A204.1 (cell line): Measurements from ENCODE around the gene HAGHL.
"Not testable (repeated sequence)": the region's sequence is repeated elsewhere in the genome, so short reads cannot be mapped to it uniquely, and the experiment has no call there.

ENCODE experiments used
- FAIRE-seq: peaks from 2 replicates; lab custom pipeline; 2012; peaks lifted over from hg19 to GRCh38; lab: Jason Lieb, UNC

The HAGHL gene

GRCh38 chr16:734981-735881 is 8.3 kb downstream of the HAGHL start:
- FAIRE-seq: no peak

- no peak for FAIRE-seq
Observed at GRCh38 chr16:735982-736453, 9.1 kb downstream of the HAGHL start.

GRCh38 chr16:736936-737481 is 10.1 kb downstream of the HAGHL start:
- FAIRE-seq: no peak

GRCh38 chr16:739560-740458 is 12.9 kb downstream of the HAGHL start:
- no peak for FAIRE-seq

GRCh38 chr16:740459-740763 is 13.5 kb downstream of the HAGHL start:
- FAIRE-seq: no peak

GRCh38 chr16:740764-741505 is 14.0 kb downstream of the HAGHL start, which contains the start of gene CIAO3:
Gene CIAO3, minus strand, starts transcription at chr16:740997. Its CDS starts 12 bp downstream, at chr16:740985.
- FAIRE-seq: no peak

- FAIRE-seq: no peak
Observed at GRCh38 chr16:741986-742629, 15.2 kb downstream of the HAGHL start.

- not testable (repeated sequence) for FAIRE-seq
Observed at GRCh38 chr16:742894-743293, 16.0 kb downstream of the HAGHL start.

GRCh38 chr16:743794-744500 is 17.0 kb downstream of the HAGHL start:
- FAIRE-seq: no peak

- no peak for FAIRE-seq
Observed at GRCh38 chr16:745739-746138, 18.8 kb downstream of the HAGHL start.

GRCh38 chr16:746637-747036 is 19.7 kb downstream of the HAGHL start:
- FAIRE-seq: no peak

GRCh38 chr16:747978-748746 is 21.3 kb downstream of the HAGHL start:
- FAIRE-seq: no peak

GRCh38 chr16:749010-749409 is 22.1 kb downstream of the HAGHL start:
- FAIRE-seq: no peak

- FAIRE-seq: no peak
Observed at GRCh38 chr16:750485-750884, 23.6 kb downstream of the HAGHL start.

- FAIRE-seq: no peak
Observed at GRCh38 chr16:751152-752006, 24.5 kb downstream of the HAGHL start.

GRCh38 chr16:752007-752312 is 25.1 kb downstream of the HAGHL start:
- FAIRE-seq: no peak

- not testable (repeated sequence) for FAIRE-seq
Observed at GRCh38 chr16:754121-754607, 27.3 kb downstream of the HAGHL start.

- no peak for FAIRE-seq
Observed at GRCh38 chr16:754656-755055, 27.8 kb downstream of the HAGHL start.

GRCh38 chr16:756428-756827 is 29.5 kb downstream of the HAGHL start:
- no peak for FAIRE-seq
